Bronchial epithelial cell (primary cell): ENCODE measurements around the gene GRK5. TPM values are rescaled to one million over a fixed set of nuclear protein-coding genes. Genes with fewer than 3 reads are reported as not detected.
A peak's percentile ranks its signal among the peaks of the same experiment; 100 is the strongest.

ENCODE experiments used
- DNase-seq: peaks from one replicate; pipeline ENCODE4 v3.0.0-alpha.2; 2010; ENCODE audit warnings: low read depth
- FAIRE-seq: peaks from 2 replicates; lab custom pipeline; 2011; peaks lifted over from hg19 to GRCh38; lab: Jason Lieb, UNC
- H3K27me3 ChIP-seq: 2 replicates; pipeline ENCODE4 v1.5.1; 2011; ENCODE audit warnings: low read length; ENCODE audit not compliant: control insufficient read depth, insufficient read depth
- H3K36me3 ChIP-seq: 2 replicates; pipeline ENCODE4 v1.5.1; 2011; ENCODE audit warnings: low read length; ENCODE audit not compliant: control insufficient read depth, insufficient read depth
- H3K4me3 ChIP-seq: 2 replicates; pipeline ENCODE4 v1.5.1; 2011; ENCODE audit warnings: mild to moderate bottlenecking, low read depth, low read length, control low read depth
- total RNA-seq: library from RNA; depleted of rRNA; stranded (reverse); fragments of >200 nt; gene quantifications from 2 replicates; pipeline ENCODE4 v1.2.1, GENCODE V29; 2014
- TF ChIP-seq, protein P1 (sequence below): IDR thresholded peaks from 2 replicates; pipeline ENCODE4 v1.5.1; 2011; ENCODE audit warnings: mild to moderate bottlenecking, moderate library complexity, low read length, control low read depth, inconsistent platforms; ENCODE audit not compliant: insufficient read depth, severe bottlenecking

GRK5 gene
- total RNA-seq, 1 donor from 2014 or later = 2.4 TPM

DNA sequence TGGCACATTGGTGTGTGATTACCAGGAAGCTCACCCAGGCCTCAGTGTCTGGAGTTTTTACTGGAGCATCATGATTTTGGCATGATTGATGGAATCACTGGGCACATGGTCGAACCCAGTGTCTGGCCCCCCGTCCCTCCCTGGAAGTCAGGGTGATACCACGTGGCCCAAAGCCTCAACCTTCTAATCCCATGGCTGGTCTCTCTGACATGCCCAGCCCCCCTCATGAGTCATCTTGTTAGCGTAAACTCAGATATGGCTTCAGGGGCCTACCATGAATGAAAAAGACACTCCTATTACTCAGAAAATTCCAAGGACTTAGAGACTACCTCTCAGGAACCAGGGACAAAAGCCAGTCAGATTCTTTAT, 109.3 kb downstream of the GRK5 start:
- FAIRE-seq (no peak), DNase-seq (peak; percentile 79)
- H3K36me3 ChIP-seq = no peaks in the 10 kb centered on the region
- no peaks in the 10 kb centered on the region for H3K27me3 ChIP-seq
- H3K4me3 ChIP-seq = no peak overlapping the region
- TF ChIP-seq, protein P1, sequence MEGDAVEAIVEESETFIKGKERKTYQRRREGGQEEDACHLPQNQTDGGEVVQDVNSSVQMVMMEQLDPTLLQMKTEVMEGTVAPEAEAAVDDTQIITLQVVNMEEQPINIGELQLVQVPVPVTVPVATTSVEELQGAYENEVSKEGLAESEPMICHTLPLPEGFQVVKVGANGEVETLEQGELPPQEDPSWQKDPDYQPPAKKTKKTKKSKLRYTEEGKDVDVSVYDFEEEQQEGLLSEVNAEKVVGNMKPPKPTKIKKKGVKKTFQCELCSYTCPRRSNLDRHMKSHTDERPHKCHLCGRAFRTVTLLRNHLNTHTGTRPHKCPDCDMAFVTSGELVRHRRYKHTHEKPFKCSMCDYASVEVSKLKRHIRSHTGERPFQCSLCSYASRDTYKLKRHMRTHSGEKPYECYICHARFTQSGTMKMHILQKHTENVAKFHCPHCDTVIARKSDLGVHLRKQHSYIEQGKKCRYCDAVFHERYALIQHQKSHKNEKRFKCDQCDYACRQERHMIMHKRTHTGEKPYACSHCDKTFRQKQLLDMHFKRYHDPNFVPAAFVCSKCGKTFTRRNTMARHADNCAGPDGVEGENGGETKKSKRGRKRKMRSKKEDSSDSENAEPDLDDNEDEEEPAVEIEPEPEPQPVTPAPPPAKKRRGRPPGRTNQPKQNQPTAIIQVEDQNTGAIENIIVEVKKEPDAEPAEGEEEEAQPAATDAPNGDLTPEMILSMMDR = no peak

DNA sequence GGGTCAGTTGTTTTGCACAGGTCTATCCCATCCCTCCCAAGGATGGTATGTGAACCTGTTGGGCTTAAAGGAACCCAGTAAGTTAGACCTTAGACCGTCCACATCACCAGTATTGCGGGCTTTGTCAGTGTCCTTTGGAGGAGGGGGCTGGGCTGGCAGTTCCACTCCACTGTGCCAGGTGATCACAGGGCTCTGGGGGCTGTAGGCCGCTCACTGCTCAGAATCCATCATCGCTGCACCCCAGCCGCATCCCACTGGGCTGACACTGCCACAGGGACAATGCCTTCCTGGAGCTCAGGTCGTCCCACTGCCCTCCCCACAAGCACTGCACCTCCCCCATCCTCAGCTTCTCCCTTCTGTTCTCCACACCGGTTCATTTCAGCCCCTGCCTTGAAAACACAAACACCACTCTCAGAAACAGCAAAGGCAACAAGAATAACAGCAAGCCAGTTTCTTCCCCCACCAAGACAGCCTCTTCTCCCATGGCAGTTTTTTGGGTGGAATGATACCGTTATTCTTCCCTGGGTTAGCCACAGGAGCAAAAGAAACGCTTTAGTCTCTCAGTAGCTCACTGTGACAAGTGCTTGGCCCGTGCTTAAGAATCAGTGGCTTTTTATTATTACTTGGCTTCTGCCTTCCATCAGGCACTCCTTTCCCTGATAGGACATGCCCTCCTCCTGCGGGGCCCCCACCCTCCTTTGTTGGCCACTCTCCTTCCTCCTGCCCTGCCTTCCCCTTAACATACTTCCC, 111.2 kb downstream of the GRK5 start:
- no peak overlapping the region for H3K4me3 ChIP-seq
- TF ChIP-seq, protein P1 = no peak
- no peaks in the 10 kb centered on the region for H3K27me3 ChIP-seq
- no peaks in the 10 kb centered on the region for H3K36me3 ChIP-seq
- DNase-seq (no peak), FAIRE-seq (no peak)

DNA sequence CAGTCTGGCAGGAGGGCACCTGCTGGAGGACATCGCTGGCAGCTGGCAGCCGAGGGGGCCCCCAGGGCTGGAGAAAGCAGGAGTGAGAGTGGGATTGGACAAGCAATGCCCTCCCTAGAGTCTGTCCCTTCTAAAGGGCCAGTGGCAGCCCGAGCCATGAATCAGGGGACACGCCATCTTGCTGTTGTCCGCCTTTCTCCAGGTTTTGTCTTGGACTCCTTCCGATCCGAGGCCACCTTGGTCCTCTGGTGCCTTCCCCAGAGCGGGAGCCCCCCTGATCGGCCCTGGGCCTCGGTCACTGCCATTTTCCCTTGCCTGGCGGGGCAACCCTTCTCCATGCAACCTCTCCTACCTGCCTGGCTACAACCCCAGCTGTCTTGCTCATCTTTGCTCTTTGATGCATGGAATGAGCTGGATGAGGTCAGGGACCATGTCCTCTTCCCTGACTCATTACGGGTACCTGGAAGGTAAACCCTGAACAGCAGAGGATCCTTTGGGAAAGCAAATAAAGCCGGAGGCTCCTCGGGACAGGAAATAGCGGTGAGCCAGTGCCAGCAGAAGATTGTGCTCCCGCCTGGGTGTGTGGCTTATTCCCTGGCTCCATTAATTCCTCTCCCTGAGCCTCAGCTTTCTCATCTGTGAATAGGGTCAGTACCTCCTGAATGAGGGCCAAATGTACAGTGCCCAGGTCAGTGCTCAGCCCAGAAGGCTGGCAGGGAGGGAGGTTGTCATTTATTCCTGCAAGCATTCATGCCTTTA, 112.0 kb downstream of the GRK5 start:
- FAIRE-seq (no peak), DNase-seq (peak; percentile 85)
- Histone ChIP-seq H3K36me3 (no peaks in the 10 kb centered on the region), H3K27me3 (no peaks in the 10 kb centered on the region), H3K4me3 (no peak overlapping the region)
- TF ChIP-seq, protein P1 = no peak

DNA sequence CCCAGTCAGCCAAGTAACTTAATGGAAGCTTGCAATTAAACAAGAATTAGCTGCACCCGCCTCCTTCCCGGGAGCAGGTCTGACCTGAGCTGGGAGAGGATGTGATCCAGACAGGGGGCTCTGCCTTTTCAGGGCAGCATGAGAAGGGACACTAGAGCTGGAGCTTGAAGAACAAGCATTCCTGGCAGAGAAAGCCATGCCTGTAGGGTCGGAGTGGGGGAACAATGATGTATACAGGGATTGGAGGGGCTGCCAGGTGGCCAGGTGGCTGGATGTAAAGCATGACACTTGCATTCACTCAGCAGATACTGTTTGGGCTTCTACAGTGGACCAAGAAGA, 112.5 kb downstream of the GRK5 start:
- no peaks in the 10 kb centered on the region for H3K36me3 ChIP-seq
- H3K4me3 ChIP-seq = no peak overlapping the region
- no peaks in the 10 kb centered on the region for H3K27me3 ChIP-seq
- DNase-seq = no peak
- TF ChIP-seq, protein P1 = no peak
- FAIRE-seq = no peak

DNA sequence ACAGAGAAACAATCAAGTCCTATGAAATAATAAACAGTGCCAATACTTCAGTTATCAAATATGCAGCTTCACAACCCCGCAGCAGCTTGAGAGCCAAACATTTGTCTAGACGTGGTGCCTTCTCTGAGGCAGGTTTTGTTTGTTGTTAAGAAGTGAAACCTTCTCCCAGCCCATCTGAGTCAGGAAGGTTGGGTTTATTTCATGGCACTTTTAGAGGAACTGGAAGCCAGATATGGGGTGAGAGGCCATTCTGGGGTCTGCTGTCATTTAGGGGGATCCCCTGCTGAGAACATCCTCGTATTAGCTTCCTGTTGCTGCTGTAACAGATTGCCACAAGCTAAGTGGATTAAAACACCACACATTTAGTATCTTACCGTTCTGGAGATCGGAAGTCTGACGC, 113.6 kb downstream of the GRK5 start:
- no peak overlapping the region for H3K4me3 ChIP-seq
- FAIRE-seq (no peak), DNase-seq (no peak)
- no peaks in the 10 kb centered on the region for H3K36me3 ChIP-seq
- TF ChIP-seq, protein P1 = no peak
- no peaks in the 10 kb centered on the region for H3K27me3 ChIP-seq
